WTC11 (cell line): ENCODE measurements around the gene GLA. TPM values are rescaled to one million over a fixed set of nuclear protein-coding genes. Genes with fewer than 3 reads are reported as not detected.

Experiments
- ATAC-seq: fragments of 200-7000 bp; cut with Tn5 transposase; 2 replicates; pipeline ENCODE4 v1.10.0; 2021; ENCODE audit warnings: mild to moderate bottlenecking, moderate library complexity
- CTCF ChIA-PET: fragments of 300-600 bp; sonication (Branson Sonifier 250); formaldehyde crosslinking; loops from one replicate; lab custom pipeline; 2021; ENCODE audit warnings: antibody characterized with exemption; lab: Charles Lee
- POLR2A ChIA-PET: fragments of 350-600 bp; sonication (Branson Sonifier 250); formaldehyde crosslinking; loops from one replicate; lab custom pipeline; 2021; ENCODE audit warnings: antibody characterized with exemption; lab: Charles Lee
- DNase-seq: peaks from one replicate; pipeline ENCODE4 v3.0.0; 2021; ENCODE audit warnings: low spot score
- H3K27ac Mint-ChIP-seq: 2 replicates; pipeline ENCODE4 v1.8.0; 2021; ENCODE audit warnings: mixed read lengths
- H3K27me3 Mint-ChIP-seq: 2 replicates; pipeline ENCODE4 v1.8.0; 2021; ENCODE audit warnings: low read depth, mild to moderate bottlenecking, moderate library complexity, mixed read lengths
- H3K36me3 Mint-ChIP-seq: 2 replicates; pipeline ENCODE4 v1.8.0; 2021; ENCODE audit warnings: mixed read lengths
- H3K4me1 Mint-ChIP-seq: 2 replicates; pipeline ENCODE4 v1.8.0; 2022; ENCODE audit warnings: mixed read lengths
- H3K4me3 Mint-ChIP-seq: 2 replicates; pipeline ENCODE4 v1.8.0; 2021; ENCODE audit warnings: mild to moderate bottlenecking, moderate library complexity, mixed read lengths
- H3K9me3 Mint-ChIP-seq: 2 replicates; pipeline ENCODE4 v1.8.0; 2021; ENCODE audit warnings: mixed read lengths
- CTCF ChIP-seq: fragments of 200-600 bp; IDR thresholded peaks from 2 replicates; pipeline ENCODE4 v1.8.0; 2022; ENCODE audit warnings: antibody characterized with exemption
- ELF4 ChIP-seq: sonication (generic); formaldehyde crosslinking; IDR thresholded peaks from 2 replicates; pipeline ENCODE4 v1.8.1; 2022; ENCODE audit warnings: low read depth, mild to moderate bottlenecking, moderate library complexity, missing genetic modification reagents
- ERG ChIP-seq: fragments of 250-450 bp; sonication (Bioruptor Pico); IDR thresholded peaks from 2 replicates; pipeline ENCODE4 v1.8.0; 2021; ENCODE audit warnings: mild to moderate bottlenecking
- GABPB1 ChIP-seq: sonication (generic); formaldehyde crosslinking; IDR thresholded peaks from 2 replicates; pipeline ENCODE4 v1.8.1; 2023; ENCODE audit warnings: mild to moderate bottlenecking, missing genetic modification reagents
- NR2C2 ChIP-seq: sonication (generic); formaldehyde crosslinking; IDR thresholded peaks from 2 replicates; pipeline ENCODE4 v1.8.0; 2022; ENCODE audit warnings: mild to moderate bottlenecking, missing genetic modification reagents
- OVOL2 ChIP-seq: fragments of 250-450 bp; sonication (Bioruptor Pico); IDR thresholded peaks from 2 replicates; pipeline ENCODE4 v1.9.0; 2021; ENCODE audit warnings: mild to moderate bottlenecking, borderline replicate concordance
- SOX15 ChIP-seq: fragments of 250-450 bp; sonication (Bioruptor Pico); IDR thresholded peaks from 2 replicates; pipeline ENCODE4 v1.9.0; 2021; ENCODE audit warnings: mild to moderate bottlenecking
- TCF7 ChIP-seq: sonication (generic); formaldehyde crosslinking; IDR thresholded peaks from 2 replicates; pipeline ENCODE4 v1.8.0; 2022; ENCODE audit warnings: mild to moderate bottlenecking, low read depth, missing genetic modification reagents, moderate library complexity
- ZNF138 ChIP-seq: sonication (generic); formaldehyde crosslinking; conservative IDR thresholded peaks from 2 replicates; pipeline ENCODE4 v1.8.1; 2022; ENCODE audit warnings: mild to moderate bottlenecking, moderate library complexity, missing genetic modification reagents
- ZNF425 ChIP-seq: fragments of 250-450 bp; sonication (Bioruptor Pico); conservative IDR thresholded peaks from 2 replicates; pipeline ENCODE4 v1.9.0; 2021; ENCODE audit warnings: mild to moderate bottlenecking
- ZNF512 ChIP-seq: sonication (generic); formaldehyde crosslinking; IDR thresholded peaks from 2 replicates; pipeline ENCODE4 v1.8.1; 2022; ENCODE audit warnings: missing genetic modification reagents, borderline replicate concordance
- ZNF671 ChIP-seq: fragments of 250-450 bp; sonication (Bioruptor Pico); IDR thresholded peaks from 2 replicates; pipeline ENCODE4 v1.8.0; 2021; ENCODE audit warnings: mild to moderate bottlenecking
- ZSCAN18 ChIP-seq: fragments of 250-450 bp; sonication (Bioruptor Pico); IDR thresholded peaks from 2 replicates; pipeline ENCODE4 v2.1.2; 2022; ENCODE audit warnings: mild to moderate bottlenecking, moderate library complexity
- total RNA-seq: library from RNA; stranded (reverse); gene quantifications from 3 replicates; pipeline ENCODE4 v1.2.3, GENCODE V29; 2021
- TF ChIP-seq, protein P1 (sequence below): sonication (generic); formaldehyde crosslinking; IDR thresholded peaks from 2 replicates; pipeline ENCODE4 v1.8.0; 2023; ENCODE audit warnings: missing genetic modification reagents
- TF ChIP-seq, protein P2 (sequence below): fragments of 250-450 bp; sonication (Bioruptor Pico); IDR thresholded peaks from 2 replicates; pipeline ENCODE4 v1.9.0; 2021; ENCODE audit warnings: mild to moderate bottlenecking
- TF ChIP-seq, protein P3 (sequence below): sonication (generic); formaldehyde crosslinking; IDR thresholded peaks from 2 replicates; pipeline ENCODE4 v1.8.1; 2023; ENCODE audit warnings: mild to moderate bottlenecking, missing genetic modification reagents, moderate library complexity

GLA gene
- total RNA-seq, 1 experiment from 2014 or later, result 44.9 TPM

DNA sequence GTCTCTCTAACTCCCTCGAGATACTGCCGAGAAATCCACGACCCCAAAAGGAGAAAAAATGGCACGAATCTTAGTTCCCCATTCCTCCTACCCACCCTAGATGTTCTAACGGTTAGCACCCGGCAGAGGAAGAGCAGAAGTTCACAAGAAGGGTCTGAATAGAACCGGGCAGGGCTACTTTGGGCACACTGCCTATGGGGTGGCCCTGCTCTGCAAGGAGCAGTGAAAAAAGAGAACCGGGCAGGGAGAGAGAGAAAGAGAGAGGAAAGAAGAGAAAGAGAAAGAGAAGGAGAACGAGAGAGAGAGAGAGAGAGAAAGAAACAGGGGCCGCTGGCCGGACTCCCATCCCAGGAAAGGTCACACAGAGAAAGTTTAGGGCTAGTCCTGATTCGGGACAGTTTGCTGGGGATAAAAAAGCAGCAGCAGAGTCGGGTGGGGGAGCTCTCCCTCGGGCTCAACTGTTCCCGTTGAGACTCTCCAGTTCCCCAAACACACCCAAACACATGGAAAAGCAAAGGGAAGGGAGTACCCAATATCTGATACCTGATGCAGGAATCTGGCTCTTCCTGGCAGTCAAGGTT, 468 bp downstream of the GLA start (continued):
- TF ChIP-seq, protein P1, sequence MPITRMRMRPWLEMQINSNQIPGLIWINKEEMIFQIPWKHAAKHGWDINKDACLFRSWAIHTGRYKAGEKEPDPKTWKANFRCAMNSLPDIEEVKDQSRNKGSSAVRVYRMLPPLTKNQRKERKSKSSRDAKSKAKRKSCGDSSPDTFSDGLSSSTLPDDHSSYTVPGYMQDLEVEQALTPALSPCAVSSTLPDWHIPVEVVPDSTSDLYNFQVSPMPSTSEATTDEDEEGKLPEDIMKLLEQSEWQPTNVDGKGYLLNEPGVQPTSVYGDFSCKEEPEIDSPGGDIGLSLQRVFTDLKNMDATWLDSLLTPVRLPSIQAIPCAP (CRISPR knock-in tag), result no peak
- TF ChIP-seq NR2C2 (no peak), ZSCAN18 (CRISPR knock-in tag) (no peak)

- no peak for TF ChIP-seq NR2C2
- no peak overlapping the region for H3K27ac Mint-ChIP-seq
- H3K36me3 Mint-ChIP-seq, result peaks cover 34% of the 10 kb centered on the region
- H3K27me3 Mint-ChIP-seq, result no peaks in the 10 kb centered on the region
- DNase-seq (no peak), ATAC-seq (no peak)
- no peaks in the 10 kb centered on the region for H3K4me1 Mint-ChIP-seq
- no peaks in the 10 kb centered on the region for H3K9me3 Mint-ChIP-seq
- POLR2A ChIA-PET, result no interaction called here
- CTCF ChIA-PET, result no interaction called here
- H3K4me3 Mint-ChIP-seq, result no peak overlapping the region
Observed at GRCh38 chrX:101399825-101400224, 7.9 kb downstream of the GLA start.

DNA sequence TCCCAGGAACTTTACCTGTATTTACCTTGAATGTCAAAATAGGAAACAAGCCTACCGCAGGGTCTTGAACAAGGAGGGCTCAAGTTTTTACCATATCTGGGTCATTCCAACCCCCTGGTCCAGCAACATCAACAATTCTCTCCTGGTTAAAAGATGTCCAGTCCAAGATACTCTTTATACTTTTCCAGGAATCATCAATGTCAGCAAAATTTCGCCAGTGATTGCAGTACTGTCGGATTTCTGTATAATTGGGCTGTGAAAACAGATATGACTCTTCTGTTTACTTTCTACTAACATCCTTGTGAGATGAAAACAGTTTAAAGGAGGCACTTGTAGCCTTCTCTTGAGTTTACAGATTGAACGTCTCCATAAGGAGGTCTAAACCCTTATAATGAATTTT, 9.0 kb downstream of the GLA start:
- Mint-ChIP-seq H3K27ac (no peak overlapping the region), H3K9me3 (no peaks in the 10 kb centered on the region), H3K27me3 (no peaks in the 10 kb centered on the region), H3K4me3 (no peak overlapping the region), H3K4me1 (0 out of 2 replicates have a peak, but pooled peaks cover 1% of the 10 kb centered on the region), H3K36me3 (peaks cover 35% of the 10 kb centered on the region)
- ChIA-PET POLR2A (no interaction called here), CTCF (no interaction called here)
- ATAC-seq (no peak), DNase-seq (no peak)
- no peak for TF ChIP-seq ZNF138 (CRISPR knock-in tag)
- no peak for TF ChIP-seq OVOL2 (CRISPR knock-in tag)
- TF ChIP-seq ELF4 (CRISPR knock-in tag), result no peak
- TF ChIP-seq TCF7 (CRISPR knock-in tag), result no peak
- TF ChIP-seq ZNF671, result no peak
- no peak for TF ChIP-seq ZNF425 (CRISPR knock-in tag)
- TF ChIP-seq ZSCAN18 (CRISPR knock-in tag), result no peak
- TF ChIP-seq ERG, result no peak
- TF ChIP-seq, protein P2, sequence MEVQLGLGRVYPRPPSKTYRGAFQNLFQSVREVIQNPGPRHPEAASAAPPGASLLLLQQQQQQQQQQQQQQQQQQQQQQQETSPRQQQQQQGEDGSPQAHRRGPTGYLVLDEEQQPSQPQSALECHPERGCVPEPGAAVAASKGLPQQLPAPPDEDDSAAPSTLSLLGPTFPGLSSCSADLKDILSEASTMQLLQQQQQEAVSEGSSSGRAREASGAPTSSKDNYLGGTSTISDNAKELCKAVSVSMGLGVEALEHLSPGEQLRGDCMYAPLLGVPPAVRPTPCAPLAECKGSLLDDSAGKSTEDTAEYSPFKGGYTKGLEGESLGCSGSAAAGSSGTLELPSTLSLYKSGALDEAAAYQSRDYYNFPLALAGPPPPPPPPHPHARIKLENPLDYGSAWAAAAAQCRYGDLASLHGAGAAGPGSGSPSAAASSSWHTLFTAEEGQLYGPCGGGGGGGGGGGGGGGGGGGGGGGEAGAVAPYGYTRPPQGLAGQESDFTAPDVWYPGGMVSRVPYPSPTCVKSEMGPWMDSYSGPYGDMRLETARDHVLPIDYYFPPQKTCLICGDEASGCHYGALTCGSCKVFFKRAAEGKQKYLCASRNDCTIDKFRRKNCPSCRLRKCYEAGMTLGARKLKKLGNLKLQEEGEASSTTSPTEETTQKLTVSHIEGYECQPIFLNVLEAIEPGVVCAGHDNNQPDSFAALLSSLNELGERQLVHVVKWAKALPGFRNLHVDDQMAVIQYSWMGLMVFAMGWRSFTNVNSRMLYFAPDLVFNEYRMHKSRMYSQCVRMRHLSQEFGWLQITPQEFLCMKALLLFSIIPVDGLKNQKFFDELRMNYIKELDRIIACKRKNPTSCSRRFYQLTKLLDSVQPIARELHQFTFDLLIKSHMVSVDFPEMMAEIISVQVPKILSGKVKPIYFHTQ (CRISPR knock-in tag), result no peak
- no peak for TF ChIP-seq SOX15 (CRISPR knock-in tag)
- TF ChIP-seq, protein P3, sequence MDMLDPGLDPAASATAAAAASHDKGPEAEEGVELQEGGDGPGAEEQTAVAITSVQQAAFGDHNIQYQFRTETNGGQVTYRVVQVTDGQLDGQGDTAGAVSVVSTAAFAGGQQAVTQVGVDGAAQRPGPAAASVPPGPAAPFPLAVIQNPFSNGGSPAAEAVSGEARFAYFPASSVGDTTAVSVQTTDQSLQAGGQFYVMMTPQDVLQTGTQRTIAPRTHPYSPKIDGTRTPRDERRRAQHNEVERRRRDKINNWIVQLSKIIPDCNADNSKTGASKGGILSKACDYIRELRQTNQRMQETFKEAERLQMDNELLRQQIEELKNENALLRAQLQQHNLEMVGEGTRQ, result no peak
- no peak for TF ChIP-seq CTCF
- no peak for TF ChIP-seq GABPB1 (CRISPR knock-in tag)
- no peak for TF ChIP-seq ZNF512 (CRISPR knock-in tag)
